GM18867 (cell line): ENCODE data around the gene TBCEL.
A peak's percentile ranks its signal among the peaks of the same experiment; 100 is the strongest.
"Not testable (repeated sequence)": the region's sequence is repeated elsewhere in the genome, so short reads cannot be mapped to it uniquely, and the experiment has no call there.

Experiments used
- ATAC-seq: cut with Tn5 transposase; IDR thresholded peaks from one replicate; pipeline ENCODE4 v1.9.1; 2021; ENCODE audit warnings: mild to moderate bottlenecking, moderate library complexity; ENCODE audit not compliant: unreplicated experiment

TBCEL gene

GRCh38 chr11:121023848-121024751 lies at the start of gene TBCEL:
Gene TBCEL (plus strand): TSS chr11:121024102. CDS start chr11:121045691, 21,589 bp downstream.
- ATAC-seq: peak; percentile 98

GRCh38 chr11:120974466-120974865 lies 49.4 kb upstream of the TBCEL start:
- no peak for ATAC-seq

- no peak for ATAC-seq
Measured at GRCh38 chr11:120974965-120975364, 48.9 kb upstream of the TBCEL start.

- ATAC-seq: no peak
Measured at GRCh38 chr11:120977266-120978137, 46.4 kb upstream of the TBCEL start.

- no peak for ATAC-seq
Measured at GRCh38 chr11:120978701-120979100, 45.2 kb upstream of the TBCEL start.

GRCh38 chr11:120985718-120986569 lies 38.0 kb upstream of the TBCEL start:
- ATAC-seq: peak; percentile 48

- no peak for ATAC-seq
Measured at GRCh38 chr11:120988603-120989002, 35.3 kb upstream of the TBCEL start.

GRCh38 chr11:120991830-120992686 lies 31.8 kb upstream of the TBCEL start:
- ATAC-seq: no peak

GRCh38 chr11:120994091-120994859 lies 29.6 kb upstream of the TBCEL start:
- no peak for ATAC-seq

- ATAC-seq: no peak
Measured at GRCh38 chr11:120995184-120995583, 28.7 kb upstream of the TBCEL start.

- ATAC-seq: no peak
Measured at GRCh38 chr11:120996973-120997372, 26.9 kb upstream of the TBCEL start.

GRCh38 chr11:120998581-120998980 lies 25.3 kb upstream of the TBCEL start:
- no peak for ATAC-seq

GRCh38 chr11:121004206-121004840 lies 19.6 kb upstream of the TBCEL start:
- no peak for ATAC-seq

GRCh38 chr11:121006922-121007321 lies 17.0 kb upstream of the TBCEL start:
- ATAC-seq: no peak

- ATAC-seq: no peak
Measured at GRCh38 chr11:121008551-121008950, 15.4 kb upstream of the TBCEL start.

- ATAC-seq: no peak
Measured at GRCh38 chr11:121012091-121012490, 11.8 kb upstream of the TBCEL start.

- ATAC-seq: no peak
Measured at GRCh38 chr11:121018746-121019145, 5.2 kb upstream of the TBCEL start.

- ATAC-seq: not testable (repeated sequence)
Measured at GRCh38 chr11:121021718-121022117, 2.2 kb upstream of the TBCEL start.

GRCh38 chr11:121024989-121025388 lies 1.1 kb downstream of the TBCEL start:
- ATAC-seq: no peak
